H9 (cell line): ENCODE results near the gene UQCR11. TPM values are rescaled to one million over a fixed set of nuclear protein-coding genes. Genes with fewer than 3 reads are reported as not detected.

Experiments used
- DNase-seq: peaks from one replicate; pipeline ENCODE4 v3.0.0-alpha.2; 2017
- H2AFZ ChIP-seq: one replicate; pipeline ENCODE4 v1.6.1; 2013; ENCODE audit warnings: mild to moderate bottlenecking, low read length, control low read depth, moderate library complexity
- H2AK5ac ChIP-seq: 2 replicates; pipeline ENCODE4 v1.6.1; 2013; ENCODE audit warnings: low read length, control low read depth, mixed read lengths; ENCODE audit not compliant: insufficient read length
- H2BK120ac ChIP-seq: one replicate; pipeline ENCODE4 v1.6.1; 2013; ENCODE audit warnings: low read depth, mild to moderate bottlenecking, low read length, control low read depth, inconsistent platforms; ENCODE audit not compliant: poor library complexity, severe bottlenecking
- H2BK12ac ChIP-seq: 2 replicates; pipeline ENCODE4 v1.6.1; 2013; ENCODE audit warnings: low read length, control low read depth, mixed read lengths, low read depth; ENCODE audit not compliant: insufficient read length
- H2BK15ac ChIP-seq: 2 replicates; pipeline ENCODE4 v1.6.1; 2013; ENCODE audit warnings: low read depth, low read length, control low read depth
- H2BK20ac ChIP-seq: one replicate; pipeline ENCODE4 v1.6.1; 2013; ENCODE audit warnings: low read depth, mild to moderate bottlenecking, low read length, control low read depth, inconsistent platforms; ENCODE audit not compliant: poor library complexity, severe bottlenecking
- H2BK5ac ChIP-seq: 2 replicates; pipeline ENCODE4 v1.6.1; 2013; ENCODE audit warnings: low read length, control low read depth, mixed read lengths; ENCODE audit not compliant: insufficient read length
- H3K14ac ChIP-seq: 2 replicates; pipeline ENCODE4 v1.6.1; 2013; ENCODE audit warnings: low read length, control low read depth; ENCODE audit not compliant: insufficient read depth
- H3K18ac ChIP-seq: 2 replicates; pipeline ENCODE4 v1.6.1; 2013; ENCODE audit warnings: low read depth, mild to moderate bottlenecking, mixed read lengths, low read length, control low read depth; ENCODE audit not compliant: insufficient read length
- H3K23ac ChIP-seq: 2 replicates; pipeline ENCODE4 v1.6.1; 2013; ENCODE audit warnings: low read length, control low read depth, mixed read lengths, low read depth; ENCODE audit not compliant: insufficient read length
- H3K23me2 ChIP-seq: 2 replicates; pipeline ENCODE4 v1.6.1; 2013; ENCODE audit warnings: low read depth, mild to moderate bottlenecking, mixed read lengths, low read length, control low read depth; ENCODE audit not compliant: insufficient read length, poor library complexity, severe bottlenecking
- H3K27ac ChIP-seq: 2 replicates; pipeline ENCODE4 v1.5.1; 2013; ENCODE audit warnings: low read length, control low read depth, mixed read lengths, low read depth; ENCODE audit not compliant: insufficient read length
- H3K27me3 ChIP-seq: 2 replicates; pipeline ENCODE4 v1.6.1; 2013; ENCODE audit warnings: low read length, control low read depth, inconsistent platforms; ENCODE audit not compliant: insufficient read depth
- H3K4ac ChIP-seq: 2 replicates; pipeline ENCODE4 v1.6.1; 2013; ENCODE audit warnings: low read depth, mild to moderate bottlenecking, control low read depth, inconsistent platforms, low read length, moderate library complexity
- H3K4me1 ChIP-seq: 2 replicates; pipeline ENCODE4 v1.6.1; 2013; ENCODE audit warnings: low read length, control low read depth, inconsistent platforms; ENCODE audit not compliant: insufficient read depth
- H3K4me2 ChIP-seq: 2 replicates; pipeline ENCODE4 v1.6.1; 2013; ENCODE audit warnings: low read length, control low read depth, mixed read lengths; ENCODE audit not compliant: insufficient read length, insufficient read depth
- H3K56ac ChIP-seq: 2 replicates; pipeline ENCODE4 v1.6.1; 2013; ENCODE audit warnings: low read depth, mild to moderate bottlenecking, mixed read lengths, low read length, control low read depth; ENCODE audit not compliant: insufficient read length
- H3K79me1 ChIP-seq: 2 replicates; pipeline ENCODE4 v1.6.1; 2013; ENCODE audit warnings: low read depth, mild to moderate bottlenecking, moderate library complexity, low read length, control low read depth, inconsistent platforms; ENCODE audit not compliant: insufficient read depth, poor library complexity, severe bottlenecking
- H3K79me2 ChIP-seq: 2 replicates; pipeline ENCODE4 v1.6.1; 2013; ENCODE audit warnings: low read length, control low read depth, inconsistent platforms; ENCODE audit not compliant: insufficient read depth
- H3K9ac ChIP-seq: 2 replicates; pipeline ENCODE4 v1.6.1; 2013; ENCODE audit warnings: low read length, control low read depth, mixed read lengths; ENCODE audit not compliant: insufficient read length; ENCODE audit errors: extremely low read depth
- H3K9me3 ChIP-seq: one replicate; pipeline ENCODE4 v1.6.1; 2013; ENCODE audit warnings: low read depth, low read length, inconsistent platforms; ENCODE audit not compliant: control insufficient read depth
- H3T11ph ChIP-seq: one replicate; pipeline ENCODE4 v1.6.1; 2013; ENCODE audit warnings: mild to moderate bottlenecking, low read length, control low read depth, inconsistent platforms
- H4K20me1 ChIP-seq: one replicate; pipeline ENCODE4 v1.6.1; 2013; ENCODE audit not compliant: control insufficient read depth, insufficient read length, insufficient read depth
- H4K5ac ChIP-seq: 2 replicates; pipeline ENCODE4 v1.6.1; 2013; ENCODE audit warnings: low read depth, mild to moderate bottlenecking, mixed read lengths, low read length, control low read depth; ENCODE audit not compliant: insufficient read length
- H4K8ac ChIP-seq: replicated peaks from 2 replicates; pipeline ENCODE4 v1.6.1; 2013; ENCODE audit warnings: low read length, control low read depth, mixed read lengths, low read depth; ENCODE audit not compliant: insufficient read length
- H4K91ac ChIP-seq: 2 replicates; pipeline ENCODE4 v1.6.1; 2013; ENCODE audit warnings: low read depth, mild to moderate bottlenecking, moderate library complexity, mixed read lengths, low read length, control low read depth; ENCODE audit not compliant: insufficient read length
- H3K27ac Mint-ChIP-seq, 3 experiments: 2 replicates in 2 of 3; 3 replicates in 1 of 3; pipeline ENCODE4 v1.8.0; 2020 to 2021; ENCODE audit warnings: mixed read lengths in 3 of 3, mild to moderate bottlenecking in 1 of 3, moderate library complexity in 1 of 3
- H3K27me3 Mint-ChIP-seq: 2 replicates; pipeline ENCODE4 v1.8.0; 2021; ENCODE audit warnings: low read depth, mild to moderate bottlenecking, moderate library complexity, mixed read lengths
- H3K36me3 Mint-ChIP-seq, 3 experiments: 2 replicates in 2 of 3; 3 replicates in 1 of 3; pipeline ENCODE4 v1.8.0; 2020 to 2021; ENCODE audit warnings: low read depth in 3 of 3, mixed read lengths in 3 of 3; ENCODE audit not compliant: insufficient read depth in 1 of 3
- H3K4me1 Mint-ChIP-seq, 2 experiments: 2 replicates each; pipeline ENCODE4 v1.8.0; 2020; ENCODE audit warnings: mixed read lengths in 2 of 2
- H3K4me3 Mint-ChIP-seq, 2 experiments: 2 replicates in 1 of 2; 3 replicates in 1 of 2; pipeline ENCODE4 v1.8.0; 2020 to 2021; ENCODE audit warnings: mild to moderate bottlenecking in 2 of 2, mixed read lengths in 2 of 2, moderate library complexity in 1 of 2
- H3K9me3 Mint-ChIP-seq, 2 experiments: 2 replicates in 1 of 2; 3 replicates in 1 of 2; pipeline ENCODE4 v1.8.0; 2020; ENCODE audit warnings: mild to moderate bottlenecking in 2 of 2, mixed read lengths in 2 of 2, moderate library complexity in 1 of 2
- WGBS: extraction: QIAGEN DNeasy Blood & Tissue Kit; methylation state at CpG from one replicate; pipeline ENCODE4 v1.1.7; 2013; ENCODE audit warnings: missing lambda C conversion rate, low lambda C conversion rate, mixed read lengths; ENCODE audit not compliant: insufficient read length; ENCODE audit errors: extremely low coverage; 5-methylcytosine and 5-hydroxymethylcytosine counted together
- total RNA-seq: library from RNA; stranded (reverse); gene quantifications from 2 replicates; pipeline ENCODE4 v1.2.1, GENCODE V29; 2021
- TF ChIP-seq, protein P1 (sequence below): fragments of 200-600 bp; sonication (generic); conservative IDR thresholded peaks from 3 replicates; pipeline ENCODE4 v1.8.0; 2021; ENCODE audit warnings: antibody characterized with exemption, mild to moderate bottlenecking

The UQCR11 gene
- total RNA-seq, 1 experiment from 2014 or later = 174 TPM

DNA sequence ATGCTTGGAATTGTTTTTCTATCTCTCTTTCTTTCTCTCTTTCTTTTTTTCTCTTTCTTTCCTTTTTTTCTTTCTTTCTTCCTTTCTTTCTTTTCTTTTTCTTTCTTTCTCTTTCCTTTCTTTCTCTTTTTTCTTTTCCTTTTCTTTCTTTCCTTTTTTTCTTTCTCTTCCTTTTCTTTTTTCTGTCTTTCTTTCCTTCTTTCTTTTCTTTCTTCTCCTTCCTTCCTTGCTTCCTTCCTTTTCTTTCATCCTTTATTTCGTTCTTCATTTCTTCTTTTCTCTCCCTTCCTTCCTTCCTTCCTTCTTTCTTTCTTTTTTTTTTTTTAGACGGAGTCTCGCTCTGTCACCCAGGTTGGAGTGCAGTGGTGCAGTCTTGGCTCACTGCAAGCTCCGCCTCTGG lies 35.3 kb downstream of the UQCR11 start:
- H3K4me2 ChIP-seq = no peak overlapping the region
- H3K27me3 Mint-ChIP-seq = peaks cover 38% of the 10 kb centered on the region
- whole genome bisulfite sequencing = 100% methylated on average over 1 of the region's 4 CpGs
- H3K23me2 ChIP-seq = no peaks in the 10 kb centered on the region
- H3K4me3 Mint-ChIP-seq = peak overlapping the region in 1 of 2 experiments; percentile 43; a peak in 2 of 5 replicates
- peaks cover 11% of the 10 kb centered on the region; the same call in 1 of the 2 replicates for H3K79me2 ChIP-seq
- no peaks in the 10 kb centered on the region for H3K9me3 ChIP-seq
- no peak overlapping the region for H4K5ac ChIP-seq
- H3K14ac ChIP-seq = no peak overlapping the region
- H3K9ac ChIP-seq = no peak overlapping the region
- H3T11ph ChIP-seq = no peak overlapping the region
- H2AK5ac ChIP-seq = no peak overlapping the region
- H2BK5ac ChIP-seq = no peak overlapping the region
- H2BK15ac ChIP-seq = no peak overlapping the region
- no peak overlapping the region for H4K8ac ChIP-seq
- H3K27ac ChIP-seq = no peak overlapping the region
- no peaks in the 10 kb centered on the region; the same call in 1 of the 2 replicates for H3K27me3 ChIP-seq
- H4K20me1 ChIP-seq = no peaks in the 10 kb centered on the region
- no peak overlapping the region for H3K18ac ChIP-seq
- H3K4me1 ChIP-seq = no peaks in the 10 kb centered on the region
- H3K23ac ChIP-seq = no peak overlapping the region
- H3K4ac ChIP-seq = no peak overlapping the region
- peaks cover 2 to 14% of the 10 kb centered on the region in 2 experiments; a peak in 3 of 4 replicates for H3K4me1 Mint-ChIP-seq
- TF ChIP-seq, protein P1, sequence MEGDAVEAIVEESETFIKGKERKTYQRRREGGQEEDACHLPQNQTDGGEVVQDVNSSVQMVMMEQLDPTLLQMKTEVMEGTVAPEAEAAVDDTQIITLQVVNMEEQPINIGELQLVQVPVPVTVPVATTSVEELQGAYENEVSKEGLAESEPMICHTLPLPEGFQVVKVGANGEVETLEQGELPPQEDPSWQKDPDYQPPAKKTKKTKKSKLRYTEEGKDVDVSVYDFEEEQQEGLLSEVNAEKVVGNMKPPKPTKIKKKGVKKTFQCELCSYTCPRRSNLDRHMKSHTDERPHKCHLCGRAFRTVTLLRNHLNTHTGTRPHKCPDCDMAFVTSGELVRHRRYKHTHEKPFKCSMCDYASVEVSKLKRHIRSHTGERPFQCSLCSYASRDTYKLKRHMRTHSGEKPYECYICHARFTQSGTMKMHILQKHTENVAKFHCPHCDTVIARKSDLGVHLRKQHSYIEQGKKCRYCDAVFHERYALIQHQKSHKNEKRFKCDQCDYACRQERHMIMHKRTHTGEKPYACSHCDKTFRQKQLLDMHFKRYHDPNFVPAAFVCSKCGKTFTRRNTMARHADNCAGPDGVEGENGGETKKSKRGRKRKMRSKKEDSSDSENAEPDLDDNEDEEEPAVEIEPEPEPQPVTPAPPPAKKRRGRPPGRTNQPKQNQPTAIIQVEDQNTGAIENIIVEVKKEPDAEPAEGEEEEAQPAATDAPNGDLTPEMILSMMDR = no peak
- peaks cover 3% of the 10 kb centered on the region for H3K79me1 ChIP-seq
- H3K56ac ChIP-seq = no peak overlapping the region
- no peak overlapping the region for H4K91ac ChIP-seq
- no peak overlapping the region for H2BK120ac ChIP-seq
- H2BK12ac ChIP-seq = no peak overlapping the region
- H2AFZ ChIP-seq = no peak overlapping the region
- no peak overlapping the region; a peak in 1 of 7 replicates for H3K27ac Mint-ChIP-seq
- H3K9me3 Mint-ChIP-seq = peaks cover 2 to 3% of the 10 kb centered on the region in 2 experiments; a peak in 2 of 5 replicates
- DNase-seq = no peak
- no peak overlapping the region for H2BK20ac ChIP-seq
- H3K36me3 Mint-ChIP-seq = peaks cover 2 to 5% (median 5%) of the 10 kb centered on the region in 3 experiments; a peak in 5 of 7 replicates
